ENCODE results near the gene CYBB. TPM values are rescaled to one million over a fixed set of nuclear protein-coding genes. Genes with fewer than 3 reads are reported as not detected.

The CYBB gene
- not detected in 2 replicates for total RNA-seq

GRCh38 chrX:37779857-37780256, at the start of gene CYBB:
Gene CYBB, plus strand, starts transcription at chrX:37780059. Its CDS starts 19 bp downstream, at chrX:37780078.

GRCh38 chrX:37846934-37847732, 67.3 kb downstream of the CYBB start, which contains the start of gene DYNLT3:
Gene DYNLT3, minus strand, starts transcription at chrX:37847571. Its CDS starts 61 bp downstream, at chrX:37847510.

Other genes with a start within 250 kb of the CYBB start
- gene LANCL3, start 208.4 kb upstream of the CYBB start, total RNA-seq, result 0.70 and 0.76 TPM in 2 replicates
- gene XK, start 94.3 kb upstream of the CYBB start, total RNA-seq, result 0.39 and 0.46 TPM in 2 replicates
- 22.8 and 36.4 TPM in 2 replicates for gene DYNLT3, start 67.5 kb downstream of the CYBB start, total RNA-seq
- gene SYTL5, start 226.5 kb downstream of the CYBB start, total RNA-seq, result 0.04 and 0.08 TPM in 2 replicates

Measured in hair follicular keratinocyte (primary cell).